ENCODE measurements around the gene BTBD16.

DNA sequence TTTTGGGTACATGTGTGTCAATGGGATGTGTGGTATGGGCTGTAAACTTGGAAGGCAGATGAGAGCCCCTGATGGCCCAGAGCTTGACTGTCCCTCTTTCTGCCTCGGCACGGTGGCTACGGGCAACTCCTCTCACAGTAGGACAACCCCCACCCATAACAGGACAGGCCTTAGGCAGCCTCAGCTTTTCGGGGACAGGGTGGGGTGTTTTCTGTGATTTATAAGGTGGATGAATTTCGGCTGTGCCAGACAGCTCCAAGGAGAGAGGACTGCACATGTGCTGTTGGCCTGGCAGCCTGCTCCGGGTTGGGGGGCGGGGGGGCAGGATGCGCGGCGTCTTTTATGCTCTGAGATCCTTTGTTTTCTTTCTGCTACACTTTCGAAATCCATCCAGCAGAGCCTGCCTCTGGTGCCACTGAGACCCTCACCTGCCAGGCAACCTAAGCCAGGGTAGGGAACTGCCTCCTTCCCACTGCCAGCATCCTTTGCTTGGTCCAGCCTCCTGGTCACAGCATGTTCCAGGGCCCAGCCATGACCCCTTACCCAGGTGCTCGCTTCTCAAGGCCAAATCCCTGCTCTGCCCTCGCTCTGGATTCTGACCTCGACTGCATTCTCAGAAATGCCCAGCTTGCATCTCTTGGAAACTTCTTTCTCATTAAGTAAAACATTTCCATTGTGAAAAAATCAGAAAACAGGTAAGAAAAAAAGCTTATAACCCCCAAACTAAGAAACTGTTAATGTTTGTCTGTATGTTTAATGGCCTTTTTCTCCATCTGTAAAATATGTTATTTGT lies 15.4 kb upstream of the BTBD16 start:
- TF ChIP-seq RCOR1 (IDR thresholded peaks at IDR 0.05; ENCODE audit: insufficient replicate concordance, low read length) (no peak), USF2 (IDR thresholded peaks at IDR 0.05; ENCODE audit: low read depth, low read length) (no peak), CHD1 (IDR thresholded peaks at IDR 0.05; ENCODE audit: low read depth, low read length) (no peak), POLR2A (IDR thresholded peaks at IDR 0.05; ENCODE audit: low read depth, low read length) (no peak), ELK1 (IDR thresholded peaks at IDR 0.05; ENCODE audit: borderline replicate concordance, low read depth, low read length) (no peak), RAD21 (IDR thresholded peaks at IDR 0.05; ENCODE audit: low read length) (no peak), MXI1 (IDR thresholded peaks at IDR 0.05; ENCODE audit: borderline replicate concordance, low read depth, low read length) (no peak), MAFK (IDR thresholded peaks at IDR 0.05; ENCODE audit: low read depth, low read length) (no peak), RFX5 (IDR thresholded peaks at IDR 0.05; ENCODE audit: low read depth, low read length) (no peak), BHLHE40 (IDR thresholded peaks at IDR 0.05; ENCODE audit: low read depth, low read length) (no peak), CEBPB (IDR thresholded peaks at IDR 0.05; ENCODE audit: low read depth, low read length) (no peak), MAZ (IDR thresholded peaks at IDR 0.05; ENCODE audit: borderline replicate concordance, low read depth, low read length) (no peak), FOS (IDR thresholded peaks at IDR 0.05; ENCODE audit: low read depth, low read length) (no peak)
- TF ChIP-seq, protein P1, sequence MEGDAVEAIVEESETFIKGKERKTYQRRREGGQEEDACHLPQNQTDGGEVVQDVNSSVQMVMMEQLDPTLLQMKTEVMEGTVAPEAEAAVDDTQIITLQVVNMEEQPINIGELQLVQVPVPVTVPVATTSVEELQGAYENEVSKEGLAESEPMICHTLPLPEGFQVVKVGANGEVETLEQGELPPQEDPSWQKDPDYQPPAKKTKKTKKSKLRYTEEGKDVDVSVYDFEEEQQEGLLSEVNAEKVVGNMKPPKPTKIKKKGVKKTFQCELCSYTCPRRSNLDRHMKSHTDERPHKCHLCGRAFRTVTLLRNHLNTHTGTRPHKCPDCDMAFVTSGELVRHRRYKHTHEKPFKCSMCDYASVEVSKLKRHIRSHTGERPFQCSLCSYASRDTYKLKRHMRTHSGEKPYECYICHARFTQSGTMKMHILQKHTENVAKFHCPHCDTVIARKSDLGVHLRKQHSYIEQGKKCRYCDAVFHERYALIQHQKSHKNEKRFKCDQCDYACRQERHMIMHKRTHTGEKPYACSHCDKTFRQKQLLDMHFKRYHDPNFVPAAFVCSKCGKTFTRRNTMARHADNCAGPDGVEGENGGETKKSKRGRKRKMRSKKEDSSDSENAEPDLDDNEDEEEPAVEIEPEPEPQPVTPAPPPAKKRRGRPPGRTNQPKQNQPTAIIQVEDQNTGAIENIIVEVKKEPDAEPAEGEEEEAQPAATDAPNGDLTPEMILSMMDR (conservative IDR thresholded peaks at IDR 0.05; ENCODE audit: low read depth, low read length) = no peak

Measured in IMR-90 (cell line).